H9 (cell line): Measurements from ENCODE around the gene TMOD3. TPM values are rescaled to one million over a fixed set of nuclear protein-coding genes. Genes with fewer than 3 reads are reported as not detected.

Source experiments
- DNase-seq: peaks from one replicate; pipeline ENCODE4 v3.0.0-alpha.2; 2017
- H2AFZ ChIP-seq: one replicate; pipeline ENCODE4 v1.6.1; 2013; ENCODE audit warnings: mild to moderate bottlenecking, low read length, control low read depth, moderate library complexity
- H2AK5ac ChIP-seq: 2 replicates; pipeline ENCODE4 v1.6.1; 2013; ENCODE audit warnings: low read length, control low read depth, mixed read lengths; ENCODE audit not compliant: insufficient read length
- H2BK120ac ChIP-seq: one replicate; pipeline ENCODE4 v1.6.1; 2013; ENCODE audit warnings: low read depth, mild to moderate bottlenecking, low read length, control low read depth, inconsistent platforms; ENCODE audit not compliant: poor library complexity, severe bottlenecking
- H2BK12ac ChIP-seq: 2 replicates; pipeline ENCODE4 v1.6.1; 2013; ENCODE audit warnings: low read length, control low read depth, mixed read lengths, low read depth; ENCODE audit not compliant: insufficient read length
- H2BK15ac ChIP-seq: 2 replicates; pipeline ENCODE4 v1.6.1; 2013; ENCODE audit warnings: low read depth, low read length, control low read depth
- H2BK20ac ChIP-seq: one replicate; pipeline ENCODE4 v1.6.1; 2013; ENCODE audit warnings: low read depth, mild to moderate bottlenecking, low read length, control low read depth, inconsistent platforms; ENCODE audit not compliant: poor library complexity, severe bottlenecking
- H2BK5ac ChIP-seq: 2 replicates; pipeline ENCODE4 v1.6.1; 2013; ENCODE audit warnings: low read length, control low read depth, mixed read lengths; ENCODE audit not compliant: insufficient read length
- H3K14ac ChIP-seq: 2 replicates; pipeline ENCODE4 v1.6.1; 2013; ENCODE audit warnings: low read length, control low read depth; ENCODE audit not compliant: insufficient read depth
- H3K18ac ChIP-seq: 2 replicates; pipeline ENCODE4 v1.6.1; 2013; ENCODE audit warnings: low read depth, mild to moderate bottlenecking, mixed read lengths, low read length, control low read depth; ENCODE audit not compliant: insufficient read length
- H3K23ac ChIP-seq: 2 replicates; pipeline ENCODE4 v1.6.1; 2013; ENCODE audit warnings: low read length, control low read depth, mixed read lengths, low read depth; ENCODE audit not compliant: insufficient read length
- H3K23me2 ChIP-seq: 2 replicates; pipeline ENCODE4 v1.6.1; 2013; ENCODE audit warnings: low read depth, mild to moderate bottlenecking, mixed read lengths, low read length, control low read depth; ENCODE audit not compliant: insufficient read length, poor library complexity, severe bottlenecking
- H3K27ac ChIP-seq: 2 replicates; pipeline ENCODE4 v1.5.1; 2013; ENCODE audit warnings: low read length, control low read depth, mixed read lengths, low read depth; ENCODE audit not compliant: insufficient read length
- H3K27me3 ChIP-seq: 2 replicates; pipeline ENCODE4 v1.6.1; 2013; ENCODE audit warnings: low read length, control low read depth, inconsistent platforms; ENCODE audit not compliant: insufficient read depth
- H3K4ac ChIP-seq: 2 replicates; pipeline ENCODE4 v1.6.1; 2013; ENCODE audit warnings: low read depth, mild to moderate bottlenecking, control low read depth, inconsistent platforms, low read length, moderate library complexity
- H3K4me1 ChIP-seq: 2 replicates; pipeline ENCODE4 v1.6.1; 2013; ENCODE audit warnings: low read length, control low read depth, inconsistent platforms; ENCODE audit not compliant: insufficient read depth
- H3K4me2 ChIP-seq: 2 replicates; pipeline ENCODE4 v1.6.1; 2013; ENCODE audit warnings: low read length, control low read depth, mixed read lengths; ENCODE audit not compliant: insufficient read length, insufficient read depth
- H3K56ac ChIP-seq: 2 replicates; pipeline ENCODE4 v1.6.1; 2013; ENCODE audit warnings: low read depth, mild to moderate bottlenecking, mixed read lengths, low read length, control low read depth; ENCODE audit not compliant: insufficient read length
- H3K79me1 ChIP-seq: 2 replicates; pipeline ENCODE4 v1.6.1; 2013; ENCODE audit warnings: low read depth, mild to moderate bottlenecking, moderate library complexity, low read length, control low read depth, inconsistent platforms; ENCODE audit not compliant: insufficient read depth, poor library complexity, severe bottlenecking
- H3K79me2 ChIP-seq: 2 replicates; pipeline ENCODE4 v1.6.1; 2013; ENCODE audit warnings: low read length, control low read depth, inconsistent platforms; ENCODE audit not compliant: insufficient read depth
- H3K9ac ChIP-seq: 2 replicates; pipeline ENCODE4 v1.6.1; 2013; ENCODE audit warnings: low read length, control low read depth, mixed read lengths; ENCODE audit not compliant: insufficient read length; ENCODE audit errors: extremely low read depth
- H3K9me3 ChIP-seq: one replicate; pipeline ENCODE4 v1.6.1; 2013; ENCODE audit warnings: low read depth, low read length, inconsistent platforms; ENCODE audit not compliant: control insufficient read depth
- H3T11ph ChIP-seq: one replicate; pipeline ENCODE4 v1.6.1; 2013; ENCODE audit warnings: mild to moderate bottlenecking, low read length, control low read depth, inconsistent platforms
- H4K20me1 ChIP-seq: one replicate; pipeline ENCODE4 v1.6.1; 2013; ENCODE audit not compliant: control insufficient read depth, insufficient read length, insufficient read depth
- H4K5ac ChIP-seq: 2 replicates; pipeline ENCODE4 v1.6.1; 2013; ENCODE audit warnings: low read depth, mild to moderate bottlenecking, mixed read lengths, low read length, control low read depth; ENCODE audit not compliant: insufficient read length
- H4K8ac ChIP-seq: replicated peaks from 2 replicates; pipeline ENCODE4 v1.6.1; 2013; ENCODE audit warnings: low read length, control low read depth, mixed read lengths, low read depth; ENCODE audit not compliant: insufficient read length
- H4K91ac ChIP-seq: 2 replicates; pipeline ENCODE4 v1.6.1; 2013; ENCODE audit warnings: low read depth, mild to moderate bottlenecking, moderate library complexity, mixed read lengths, low read length, control low read depth; ENCODE audit not compliant: insufficient read length
- H3K27ac Mint-ChIP-seq, 3 experiments: 2 replicates in 2 of 3; 3 replicates in 1 of 3; pipeline ENCODE4 v1.8.0; 2020 to 2021; ENCODE audit warnings: mixed read lengths in 3 of 3, mild to moderate bottlenecking in 1 of 3, moderate library complexity in 1 of 3
- H3K27me3 Mint-ChIP-seq: 2 replicates; pipeline ENCODE4 v1.8.0; 2021; ENCODE audit warnings: low read depth, mild to moderate bottlenecking, moderate library complexity, mixed read lengths
- H3K36me3 Mint-ChIP-seq, 3 experiments: 2 replicates in 2 of 3; 3 replicates in 1 of 3; pipeline ENCODE4 v1.8.0; 2020 to 2021; ENCODE audit warnings: low read depth in 3 of 3, mixed read lengths in 3 of 3; ENCODE audit not compliant: insufficient read depth in 1 of 3
- H3K4me1 Mint-ChIP-seq, 2 experiments: 2 replicates each; pipeline ENCODE4 v1.8.0; 2020; ENCODE audit warnings: mixed read lengths in 2 of 2
- H3K4me3 Mint-ChIP-seq, 2 experiments: 2 replicates in 1 of 2; 3 replicates in 1 of 2; pipeline ENCODE4 v1.8.0; 2020 to 2021; ENCODE audit warnings: mild to moderate bottlenecking in 2 of 2, mixed read lengths in 2 of 2, moderate library complexity in 1 of 2
- H3K9me3 Mint-ChIP-seq, 2 experiments: 2 replicates in 1 of 2; 3 replicates in 1 of 2; pipeline ENCODE4 v1.8.0; 2020; ENCODE audit warnings: mild to moderate bottlenecking in 2 of 2, mixed read lengths in 2 of 2, moderate library complexity in 1 of 2
- CTCF ChIP-seq: fragments of 200-600 bp; sonication (generic); conservative IDR thresholded peaks from 3 replicates; pipeline ENCODE4 v1.8.0; 2021; ENCODE audit warnings: antibody characterized with exemption, mild to moderate bottlenecking
- WGBS: extraction: QIAGEN DNeasy Blood & Tissue Kit; methylation state at CpG from one replicate; pipeline ENCODE4 v1.1.7; 2013; ENCODE audit warnings: missing lambda C conversion rate, low lambda C conversion rate, mixed read lengths; ENCODE audit not compliant: insufficient read length; ENCODE audit errors: extremely low coverage; 5-methylcytosine and 5-hydroxymethylcytosine counted together
- total RNA-seq: library from RNA; stranded (reverse); gene quantifications from 2 replicates; pipeline ENCODE4 v1.2.1, GENCODE V29; 2021

The TMOD3 gene
- total RNA-seq, 1 experiment from 2014 or later, result 24.7 TPM

GRCh38 chr15:51814606-51815005 lies 14.8 kb upstream of the TMOD3 start:
- no peak overlapping the region for H3K56ac ChIP-seq
- no peak overlapping the region for H3K4me2 ChIP-seq
- H2BK5ac ChIP-seq, result no peak overlapping the region
- no peaks in the 10 kb centered on the region for H3K9me3 ChIP-seq
- DNase-seq, result no peak
- H2AFZ ChIP-seq, result no peak overlapping the region
- H4K8ac ChIP-seq, result no peak overlapping the region
- Mint-ChIP-seq H3K4me1 (peaks cover 6 to 7% of the 10 kb centered on the region in 2 experiments), H3K9me3 (no peaks in the 10 kb centered on the region), H3K36me3 (no peaks in the 10 kb centered on the region), H3K4me3 (no peak overlapping the region; a peak in 1 of 5 replicates), H3K27me3 (no peaks in the 10 kb centered on the region), H3K27ac (no peak overlapping the region)
- no peak overlapping the region for H3K14ac ChIP-seq
- no peak overlapping the region for H2BK12ac ChIP-seq
- no peak overlapping the region for H3K9ac ChIP-seq
- H3K23ac ChIP-seq, result no peak overlapping the region
- H4K5ac ChIP-seq, result no peak overlapping the region
- H4K91ac ChIP-seq, result no peak overlapping the region
- no peak overlapping the region for H2BK20ac ChIP-seq
- no peaks in the 10 kb centered on the region for H3K79me2 ChIP-seq
- no peaks in the 10 kb centered on the region for H3K23me2 ChIP-seq
- WGBS, result no CpG with 5 or more reads among the region's 3 CpGs
- H2BK15ac ChIP-seq, result no peak overlapping the region
- H2BK120ac ChIP-seq, result no peak overlapping the region
- no peak overlapping the region for H3K4ac ChIP-seq
- no peaks in the 10 kb centered on the region for H3K79me1 ChIP-seq
- H3T11ph ChIP-seq, result no peak overlapping the region
- TF ChIP-seq CTCF, result no peak
- H3K27me3 ChIP-seq, result no peaks in the 10 kb centered on the region
- no peak overlapping the region for H2AK5ac ChIP-seq
- no peaks in the 10 kb centered on the region for H4K20me1 ChIP-seq
- H3K4me1 ChIP-seq, result 0 out of 2 replicates have a peak, but pooled peaks cover 3% of the 10 kb centered on the region
- H3K18ac ChIP-seq, result no peak overlapping the region
- no peak overlapping the region for H3K27ac ChIP-seq
